Liver (tissue), 9 donors: ENCODE results near the gene CETN2. TPM values are rescaled to one million over a fixed set of nuclear protein-coding genes. Genes with fewer than 3 reads are reported as not detected.

ENCODE experiments used
- DNase-seq: peaks from one replicate; pipeline ENCODE4 v3.0.0-alpha.2; 2017; ENCODE audit warnings: low spot score
- H3K27ac ChIP-seq, 2 donors: one replicate each; pipeline ENCODE4 v1.7.0; 2013; ENCODE audit warnings: inconsistent platforms in 2 of 2, low read length in 2 of 2, control low read depth in 1 of 2, low read depth in 1 of 2, mild to moderate bottlenecking in 1 of 2
- H3K27me3 ChIP-seq, 4 donors: one replicate each; pipeline versions ENCODE4 v1.6.1 to v1.7.0; 2013; ENCODE audit warnings: low read length in 3 of 4, inconsistent platforms in 1 of 4, mild to moderate bottlenecking in 1 of 4, moderate library complexity in 1 of 4; ENCODE audit not compliant: control insufficient read depth in 4 of 4, insufficient read depth in 4 of 4
- H3K36me3 ChIP-seq, 4 donors: one replicate each; pipeline versions ENCODE4 v1.6.1 to v1.7.0; 2013; ENCODE audit warnings: low read length in 3 of 4, mild to moderate bottlenecking in 3 of 4, low read depth in 1 of 4, moderate library complexity in 1 of 4; ENCODE audit not compliant: control insufficient read depth in 4 of 4, insufficient read depth in 3 of 4
- H3K4me1 ChIP-seq, 4 donors: one replicate each; pipeline versions ENCODE4 v1.6.1 to v1.7.0; 2013; ENCODE audit warnings: low read length in 3 of 4, mild to moderate bottlenecking in 3 of 4, moderate library complexity in 1 of 4; ENCODE audit not compliant: control insufficient read depth in 4 of 4, insufficient read depth in 4 of 4
- H3K4me3 ChIP-seq, 3 donors: one replicate each; pipeline versions ENCODE4 v1.6.1 to v1.7.0; 2013; ENCODE audit warnings: low read length in 3 of 3, control low read depth in 1 of 3, low read depth in 1 of 3, mild to moderate bottlenecking in 1 of 3
- H3K9ac ChIP-seq, 2 donors: one replicate each; pipeline ENCODE4 v1.7.0; 2013; ENCODE audit warnings: low read length in 2 of 2, mild to moderate bottlenecking in 2 of 2, moderate library complexity in 2 of 2, control low read depth in 1 of 2, low read depth in 1 of 2
- H3K9me3 ChIP-seq, 4 donors: one replicate each; pipeline versions ENCODE4 v1.6.1 to v1.7.0; 2013; ENCODE audit warnings: low read length in 3 of 4; ENCODE audit not compliant: control insufficient read depth in 4 of 4
- CTCF ChIP-seq: fragments of 150-350 bp; IDR thresholded peaks from 2 replicates; pipeline ENCODE4 v1.5.1; 2017; ENCODE audit warnings: improper control_type of control experiment, low read depth, low read length; ENCODE audit not compliant: missing input control
- EGR1 ChIP-seq, 2 donors: IDR thresholded peaks; 2 replicates each; pipeline ENCODE4 v1.6.1; 2016 to 2018; ENCODE audit warnings: antibody characterized with exemption in 2 of 2, low read depth in 2 of 2
- FOXA1 ChIP-seq: IDR thresholded peaks from 2 replicates; pipeline ENCODE4 v1.6.1; 2016; ENCODE audit warnings: antibody characterized with exemption
- FOXA2 ChIP-seq: IDR thresholded peaks from 2 replicates; pipeline ENCODE4 v1.6.1; 2016; ENCODE audit warnings: antibody characterized with exemption
- GABPA ChIP-seq, 2 donors: IDR thresholded peaks in 1 of 2; conservative IDR thresholded peaks in 1 of 2; 2 replicates each; pipeline ENCODE4 v1.6.1; 2016; ENCODE audit warnings: antibody characterized with exemption in 2 of 2, mild to moderate bottlenecking in 1 of 2, moderate library complexity in 1 of 2
- HNF4A ChIP-seq, 2 donors: conservative IDR thresholded peaks; 2 replicates each; pipeline ENCODE4 v1.6.1; 2016; ENCODE audit warnings: antibody characterized with exemption in 2 of 2, mild to moderate bottlenecking in 2 of 2
- HNF4G ChIP-seq: IDR thresholded peaks from 2 replicates; pipeline ENCODE4 v1.6.1; 2016; ENCODE audit warnings: antibody characterized with exemption
- JUND ChIP-seq, 2 donors: IDR thresholded peaks; 2 replicates each; pipeline ENCODE4 v1.6.1; 2016; ENCODE audit warnings: antibody characterized with exemption in 2 of 2
- MAX ChIP-seq: IDR thresholded peaks from 2 replicates; pipeline ENCODE4 v1.6.1; 2016; ENCODE audit warnings: antibody characterized with exemption
- NR2F2 ChIP-seq: IDR thresholded peaks from 2 replicates; pipeline ENCODE4 v1.6.1; 2016; ENCODE audit warnings: antibody characterized with exemption
- RAD21 ChIP-seq, 2 donors: IDR thresholded peaks; 2 replicates each; pipeline ENCODE4 v1.6.1; 2016; ENCODE audit warnings: antibody characterized with exemption in 2 of 2, mild to moderate bottlenecking in 2 of 2
- RXRA ChIP-seq, 2 donors: IDR thresholded peaks; 2 replicates each; pipeline ENCODE4 v1.6.1; 2017 to 2018; ENCODE audit warnings: antibody characterized with exemption in 2 of 2, mild to moderate bottlenecking in 1 of 2
- SP1 ChIP-seq: IDR thresholded peaks from 2 replicates; pipeline ENCODE4 v1.6.1; 2018; ENCODE audit warnings: antibody characterized with exemption, mild to moderate bottlenecking
- TAF1 ChIP-seq: conservative IDR thresholded peaks from 2 replicates; pipeline ENCODE4 v1.6.1; 2016; ENCODE audit warnings: antibody characterized with exemption, mild to moderate bottlenecking
- YY1 ChIP-seq: IDR thresholded peaks from 2 replicates; pipeline ENCODE4 v1.6.1; 2016; ENCODE audit warnings: antibody characterized with exemption, mild to moderate bottlenecking
- whole genome bisulfite sequencing: extraction: QIAGEN DNeasy Blood & Tissue Kit; methylation state at CpG from one replicate; pipeline ENCODE4 v1.1.7; 2013; 5-methylcytosine and 5-hydroxymethylcytosine counted together
- polyA plus RNA-seq, 2 donors: library from polyadenylated mRNA; stranded (reverse) in 1 of 2; unstranded in 1 of 2; fragments of 200-250 nt in 1 of 2; fragments of >200 nt in 1 of 2; fragmentation: Nextera tagmentation in 1 of 2; extraction: Ambion mirVana in 1 of 2; gene quantifications; one replicate each; pipeline versions ENCODE4 v1.2.1 to v1.2.3, GENCODE V29; 2013 to 2015
- total RNA-seq, 2 donors: library from RNA; depleted of rRNA; stranded (reverse); fragments of >200 nt; gene quantifications; one replicate each; pipeline ENCODE4 v1.2.3, GENCODE V29; 2014
- TF ChIP-seq, protein P1 (sequence below): IDR thresholded peaks from 2 replicates; pipeline ENCODE4 v1.6.1; 2016; ENCODE audit warnings: antibody characterized with exemption, mild to moderate bottlenecking
- TF ChIP-seq, protein P2 (sequence below): IDR thresholded peaks from 2 replicates; pipeline ENCODE4 v1.6.1; 2016; ENCODE audit warnings: antibody characterized with exemption
- TF ChIP-seq, protein P3 (sequence below): IDR thresholded peaks from 2 replicates; pipeline ENCODE4 v1.6.1; 2016; ENCODE audit warnings: antibody characterized with exemption
- donor health status: healthy.
- donor health status: healthy.
- donor health status: healthy.
- donor health status: healthy.
- donor health status: healthy.

The CETN2 gene
- total and polyA plus RNA-seq, 4 donors = 10.1 to 24.3 (median 13.7) TPM

- Histone ChIP-seq H3K9ac (no peak overlapping the region), H3K9me3 (peaks cover 0 to 4% (median 0%) of the 10 kb centered on the region in 4 donors), H3K27ac (no peak overlapping the region), H3K4me3 (no peak overlapping the region), H3K4me1 (peaks cover 0 to 7% (median 0%) of the 10 kb centered on the region in 4 donors), H3K27me3 (no peaks in the 10 kb centered on the region), H3K36me3 (peaks cover 5 to 16% (median 11%) of the 10 kb centered on the region in 4 donors)
- no peak for DNase-seq
- TF ChIP-seq FOXA1 (no peak), RAD21 (IDR thresholded peaks at IDR 0.05) (no peak), EGR1 (IDR thresholded peaks at IDR 0.05; ENCODE audit: low read depth in 2 of 2) (no peak), CTCF (no peak), HNF4A (conservative IDR thresholded peaks at IDR 0.05) (no peak)
- TF ChIP-seq, protein P1, sequence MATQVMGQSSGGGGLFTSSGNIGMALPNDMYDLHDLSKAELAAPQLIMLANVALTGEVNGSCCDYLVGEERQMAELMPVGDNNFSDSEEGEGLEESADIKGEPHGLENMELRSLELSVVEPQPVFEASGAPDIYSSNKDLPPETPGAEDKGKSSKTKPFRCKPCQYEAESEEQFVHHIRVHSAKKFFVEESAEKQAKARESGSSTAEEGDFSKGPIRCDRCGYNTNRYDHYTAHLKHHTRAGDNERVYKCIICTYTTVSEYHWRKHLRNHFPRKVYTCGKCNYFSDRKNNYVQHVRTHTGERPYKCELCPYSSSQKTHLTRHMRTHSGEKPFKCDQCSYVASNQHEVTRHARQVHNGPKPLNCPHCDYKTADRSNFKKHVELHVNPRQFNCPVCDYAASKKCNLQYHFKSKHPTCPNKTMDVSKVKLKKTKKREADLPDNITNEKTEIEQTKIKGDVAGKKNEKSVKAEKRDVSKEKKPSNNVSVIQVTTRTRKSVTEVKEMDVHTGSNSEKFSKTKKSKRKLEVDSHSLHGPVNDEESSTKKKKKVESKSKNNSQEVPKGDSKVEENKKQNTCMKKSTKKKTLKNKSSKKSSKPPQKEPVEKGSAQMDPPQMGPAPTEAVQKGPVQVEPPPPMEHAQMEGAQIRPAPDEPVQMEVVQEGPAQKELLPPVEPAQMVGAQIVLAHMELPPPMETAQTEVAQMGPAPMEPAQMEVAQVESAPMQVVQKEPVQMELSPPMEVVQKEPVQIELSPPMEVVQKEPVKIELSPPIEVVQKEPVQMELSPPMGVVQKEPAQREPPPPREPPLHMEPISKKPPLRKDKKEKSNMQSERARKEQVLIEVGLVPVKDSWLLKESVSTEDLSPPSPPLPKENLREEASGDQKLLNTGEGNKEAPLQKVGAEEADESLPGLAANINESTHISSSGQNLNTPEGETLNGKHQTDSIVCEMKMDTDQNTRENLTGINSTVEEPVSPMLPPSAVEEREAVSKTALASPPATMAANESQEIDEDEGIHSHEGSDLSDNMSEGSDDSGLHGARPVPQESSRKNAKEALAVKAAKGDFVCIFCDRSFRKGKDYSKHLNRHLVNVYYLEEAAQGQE = no peak
- 96% methylated on average over 17 of the region's 17 CpGs for WGBS
These were observed 15.2 kb upstream of the CETN2 start for GRCh38 chrX:152845618-152846240.

DNA sequence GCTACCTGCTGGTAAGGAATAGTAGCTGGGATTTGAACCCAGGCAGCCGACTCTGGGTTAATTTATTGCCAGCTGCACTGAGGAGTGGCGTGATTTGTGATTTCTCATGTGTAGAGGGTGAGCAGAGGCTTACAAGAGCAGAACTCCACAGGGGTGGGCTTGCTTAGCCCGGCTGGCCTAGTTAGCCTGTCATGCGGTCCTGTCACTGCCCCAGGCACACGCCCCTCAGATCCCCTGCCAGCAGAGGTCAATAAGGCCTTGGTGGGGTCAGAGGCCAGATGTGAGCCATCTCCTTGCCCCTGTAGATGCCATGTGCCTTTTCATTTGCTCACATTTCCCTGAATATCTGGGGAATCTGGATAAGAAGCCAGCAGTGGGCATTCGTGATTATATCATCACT lies 13.7 kb upstream of the CETN2 start:
- WGBS = 73% methylated on average over 6 of the region's 6 CpGs
- Histone ChIP-seq H3K4me3 (no peak overlapping the region), H3K9me3 (peaks cover 0 to 4% (median 0%) of the 10 kb centered on the region in 4 donors), H3K27me3 (no peaks in the 10 kb centered on the region), H3K36me3 (peaks cover under 1 to 10% (median 5%) of the 10 kb centered on the region in 4 donors), H3K27ac (no peak overlapping the region), H3K9ac (no peak overlapping the region), H3K4me1 (peaks cover 0 to 7% (median 1%) of the 10 kb centered on the region in 4 donors)
- no peak for DNase-seq
- TF ChIP-seq, protein P1 = no peak
- TF ChIP-seq EGR1 (IDR thresholded peaks at IDR 0.05; ENCODE audit: low read depth in 2 of 2) (no peak), YY1 (no peak), SP1 (no peak), RXRA (IDR thresholded peaks at IDR 0.05) (no peak), MAX (no peak), FOXA2 (no peak), HNF4A (conservative IDR thresholded peaks at IDR 0.05) (no peak), GABPA (IDR thresholded peaks at IDR 0.05 in 1 of 2, conservative IDR thresholded peaks at IDR 0.05 in 1 of 2) (no peak), FOXA1 (no peak), TAF1 (no peak), JUND (IDR thresholded peaks at IDR 0.05) (no peak), RAD21 (IDR thresholded peaks at IDR 0.05) (no peak), HNF4G (no peak), NR2F2 (no peak), CTCF (no peak)
- TF ChIP-seq, protein P2, sequence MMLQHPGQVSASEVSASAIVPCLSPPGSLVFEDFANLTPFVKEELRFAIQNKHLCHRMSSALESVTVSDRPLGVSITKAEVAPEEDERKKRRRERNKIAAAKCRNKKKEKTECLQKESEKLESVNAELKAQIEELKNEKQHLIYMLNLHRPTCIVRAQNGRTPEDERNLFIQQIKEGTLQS = no peak
- TF ChIP-seq, protein P3, sequence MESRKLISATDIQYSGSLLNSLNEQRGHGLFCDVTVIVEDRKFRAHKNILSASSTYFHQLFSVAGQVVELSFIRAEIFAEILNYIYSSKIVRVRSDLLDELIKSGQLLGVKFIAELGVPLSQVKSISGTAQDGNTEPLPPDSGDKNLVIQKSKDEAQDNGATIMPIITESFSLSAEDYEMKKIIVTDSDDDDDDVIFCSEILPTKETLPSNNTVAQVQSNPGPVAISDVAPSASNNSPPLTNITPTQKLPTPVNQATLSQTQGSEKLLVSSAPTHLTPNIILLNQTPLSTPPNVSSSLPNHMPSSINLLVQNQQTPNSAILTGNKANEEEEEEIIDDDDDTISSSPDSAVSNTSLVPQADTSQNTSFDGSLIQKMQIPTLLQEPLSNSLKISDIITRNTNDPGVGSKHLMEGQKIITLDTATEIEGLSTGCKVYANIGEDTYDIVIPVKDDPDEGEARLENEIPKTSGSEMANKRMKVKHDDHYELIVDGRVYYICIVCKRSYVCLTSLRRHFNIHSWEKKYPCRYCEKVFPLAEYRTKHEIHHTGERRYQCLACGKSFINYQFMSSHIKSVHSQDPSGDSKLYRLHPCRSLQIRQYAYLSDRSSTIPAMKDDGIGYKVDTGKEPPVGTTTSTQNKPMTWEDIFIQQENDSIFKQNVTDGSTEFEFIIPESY = no peak
